ENCODE results near the gene SCN8A.

Gene SCN8A

GRCh38 chr12:51667269-51667668 lies 76.2 kb downstream of the SCN8A start:
- DNase-seq (ENCODE audit: low read depth): no peak
- TF ChIP-seq CTCF (conservative IDR thresholded peaks at IDR 0.05; ENCODE audit: low read depth, low read length): no peak
- no peak overlapping the region for H3K4me3 ChIP-seq (ENCODE audit: low read length)

DNA sequence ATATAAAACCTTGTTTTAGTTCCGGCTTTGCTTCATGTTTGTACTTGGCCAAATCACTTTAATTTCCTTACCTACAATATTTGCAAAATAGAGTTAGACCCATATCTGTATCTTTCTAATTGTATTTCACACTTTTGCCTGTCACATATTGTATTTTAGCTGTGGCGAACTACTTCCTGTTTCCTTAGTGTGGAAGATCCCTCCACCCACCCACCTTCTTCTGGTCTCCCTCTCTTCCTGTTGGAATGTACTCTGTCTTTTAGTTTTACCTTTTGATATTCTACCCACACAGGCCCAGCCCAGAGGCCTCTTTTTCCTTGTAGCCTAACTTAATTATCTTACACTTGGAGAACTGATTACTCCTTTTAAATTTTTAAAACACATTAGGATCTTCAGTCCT lies 78.2 kb downstream of the SCN8A start:
- TF ChIP-seq CTCF (conservative IDR thresholded peaks at IDR 0.05; ENCODE audit: low read depth, low read length): no peak
- H3K4me3 ChIP-seq (ENCODE audit: low read length): no peak overlapping the region

GRCh38 chr12:51669996-51670395 lies 79.0 kb downstream of the SCN8A start:
- H3K4me3 ChIP-seq (ENCODE audit: low read length): no peak overlapping the region
- no peak for TF ChIP-seq CTCF (conservative IDR thresholded peaks at IDR 0.05; ENCODE audit: low read depth, low read length)
- DNase-seq (ENCODE audit: low read depth): no peak

More for the DNA sequence above, 78.2 kb downstream of the SCN8A start:
- DNase-seq (ENCODE audit: low read depth): no peak

- TF ChIP-seq CTCF (conservative IDR thresholded peaks at IDR 0.05; ENCODE audit: low read depth, low read length): no peak
- no peak for DNase-seq (ENCODE audit: low read depth)
- no peak overlapping the region for H3K4me3 ChIP-seq (ENCODE audit: low read length)
Observed at GRCh38 chr12:51672334-51672733, 81.3 kb downstream of the SCN8A start.

- TF ChIP-seq CTCF (conservative IDR thresholded peaks at IDR 0.05; ENCODE audit: low read depth, low read length): no peak
- DNase-seq (ENCODE audit: low read depth): no peak
- H3K4me3 ChIP-seq (ENCODE audit: low read length): no peak overlapping the region
Observed at GRCh38 chr12:51675071-51675803, 84.2 kb downstream of the SCN8A start.

- DNase-seq (ENCODE audit: low read depth): no peak
- H3K4me3 ChIP-seq (ENCODE audit: low read length): no peak overlapping the region
- TF ChIP-seq CTCF (conservative IDR thresholded peaks at IDR 0.05; ENCODE audit: low read depth, low read length): no peak
Observed at GRCh38 chr12:51676875-51677274, 85.8 kb downstream of the SCN8A start.

DNA sequence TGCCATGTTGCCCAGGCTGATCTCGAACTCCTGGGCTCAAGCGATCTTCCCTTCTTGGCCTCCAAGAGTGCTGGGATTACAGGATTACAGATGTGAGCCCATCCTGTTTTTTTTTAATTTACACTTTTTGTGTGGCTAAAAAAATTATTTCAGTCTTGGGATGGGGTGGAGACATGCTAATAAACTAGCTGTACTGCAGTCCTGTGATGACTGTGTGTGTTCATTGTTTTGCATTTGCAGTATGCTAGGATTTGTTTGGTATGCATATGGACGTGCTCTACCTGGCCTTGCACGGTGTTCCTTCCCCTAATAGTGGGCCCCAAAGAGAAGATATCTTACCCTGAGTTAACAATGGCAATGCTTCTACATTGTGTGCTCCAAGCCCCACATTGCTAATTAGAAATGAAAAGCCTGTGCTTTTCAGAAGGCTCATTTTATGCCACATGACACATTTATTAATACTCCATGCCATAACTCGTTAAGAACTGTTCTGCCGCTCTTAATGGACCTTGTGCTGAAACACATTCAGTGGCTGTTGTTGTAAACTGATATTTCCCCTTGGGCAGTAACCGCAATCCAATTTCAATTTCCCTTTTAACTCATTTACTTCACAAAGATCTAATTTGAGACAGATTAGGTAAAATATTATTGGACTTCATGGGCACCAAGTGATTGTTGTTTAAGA lies 86.4 kb downstream of the SCN8A start:
- no peak for DNase-seq (ENCODE audit: low read depth)
- no peak overlapping the region for H3K4me3 ChIP-seq (ENCODE audit: low read length)
- TF ChIP-seq CTCF (conservative IDR thresholded peaks at IDR 0.05; ENCODE audit: low read depth, low read length): no peak

Data from retinal pigment epithelial cell (primary cell).